GM23338 (cell line): Measurements from ENCODE around the gene METTL4. TPM values are rescaled to one million over a fixed set of nuclear protein-coding genes. Genes with fewer than 3 reads are reported as not detected.

ENCODE experiments used
- ATAC-seq: fragments of 200-7000 bp; cut with Tn5 transposase; 3 replicates; pipeline ENCODE4 v1.9.1; 2020
- DNase-seq: peaks from one replicate; pipeline ENCODE4 v3.0.0-alpha.2; 2015; ENCODE audit warnings: low spot score
- H2AFZ ChIP-seq: fragments of 200-600 bp; sonication (generic); 2 replicates; pipeline ENCODE4 v1.8.0; 2016; ENCODE audit warnings: antibody characterized with exemption, mild to moderate bottlenecking, moderate library complexity
- H3F3A ChIP-seq: fragments of 200-600 bp; sonication (generic); replicated peaks from 2 replicates; pipeline ENCODE4 v1.8.0; 2017; ENCODE audit warnings: antibody characterized with exemption, mixed run types, low read depth
- H3K27ac ChIP-seq: fragments of 200-600 bp; sonication (generic); 2 replicates; pipeline ENCODE4 v1.6.1; 2016; ENCODE audit warnings: low read depth
- H3K27me3 ChIP-seq: fragments of 200-600 bp; sonication (generic); 2 replicates; pipeline ENCODE4 v1.8.0; 2016; ENCODE audit warnings: mild to moderate bottlenecking, mixed run types, moderate library complexity; ENCODE audit not compliant: insufficient read depth
- H3K36me3 ChIP-seq: fragments of 200-600 bp; sonication (generic); 2 replicates; pipeline ENCODE4 v1.8.0; 2016; ENCODE audit warnings: mild to moderate bottlenecking; ENCODE audit not compliant: insufficient read depth
- H3K4me1 ChIP-seq: fragments of 200-600 bp; sonication (generic); 2 replicates; pipeline ENCODE4 v1.8.0; 2016; ENCODE audit warnings: mild to moderate bottlenecking, moderate library complexity; ENCODE audit not compliant: insufficient read depth
- H3K4me2 ChIP-seq: fragments of 200-600 bp; sonication (generic); 2 replicates; pipeline ENCODE4 v1.7.1; 2017; ENCODE audit warnings: mixed run types
- H3K4me3 ChIP-seq: fragments of 200-600 bp; sonication (generic); 2 replicates; pipeline ENCODE4 v1.6.1; 2016; ENCODE audit warnings: mixed run types
- H3K79me2 ChIP-seq: fragments of 200-600 bp; sonication (generic); replicated peaks from 2 replicates; pipeline ENCODE4 v1.8.0; 2017; ENCODE audit warnings: mild to moderate bottlenecking; ENCODE audit not compliant: insufficient read depth
- H3K9me2 ChIP-seq: fragments of 200-600 bp; sonication (generic); 2 replicates; pipeline ENCODE4 v1.8.0; 2017; ENCODE audit not compliant: insufficient read depth
- H4K20me1 ChIP-seq: fragments of 200-600 bp; sonication (generic); replicated peaks from 2 replicates; pipeline ENCODE4 v1.8.0; 2017; ENCODE audit warnings: mild to moderate bottlenecking; ENCODE audit not compliant: insufficient read depth
- H3K27ac Mint-ChIP-seq: 2 replicates; pipeline ENCODE4 v1.8.0; 2020; ENCODE audit warnings: inconsistent platforms, mild to moderate bottlenecking, moderate library complexity, mixed read lengths
- H3K27me3 Mint-ChIP-seq: 3 replicates; pipeline ENCODE4 v1.8.0; 2022; ENCODE audit warnings: low read depth, mild to moderate bottlenecking, moderate library complexity, mixed read lengths, inconsistent platforms; ENCODE audit not compliant: insufficient read depth, poor library complexity
- H3K36me3 Mint-ChIP-seq: 3 replicates; pipeline ENCODE4 v1.8.0; 2021; ENCODE audit warnings: low read depth, mild to moderate bottlenecking, inconsistent platforms, moderate library complexity, mixed read lengths
- H3K4me1 Mint-ChIP-seq: 3 replicates; pipeline ENCODE4 v1.8.0; 2020; ENCODE audit warnings: mild to moderate bottlenecking, inconsistent platforms, mixed read lengths
- H3K4me3 Mint-ChIP-seq: 3 replicates; pipeline ENCODE4 v1.8.0; 2021; ENCODE audit warnings: moderate library complexity, mild to moderate bottlenecking, inconsistent platforms, mixed read lengths
- H3K9me3 Mint-ChIP-seq: 3 replicates; pipeline ENCODE4 v1.8.0; 2020; ENCODE audit warnings: moderate library complexity, mild to moderate bottlenecking, inconsistent platforms, mixed read lengths
- CREB1 ChIP-seq: fragments of 250-450 bp; sonication (Bioruptor Pico); IDR thresholded peaks from 2 replicates; pipeline ENCODE4 v1.5.0; 2020; ENCODE audit warnings: low read depth, mild to moderate bottlenecking, moderate library complexity
- EZH2phosphoT487 ChIP-seq: fragments of 200-600 bp; sonication (generic); IDR thresholded peaks from one replicate; pipeline ENCODE4 v1.8.1; 2018; ENCODE audit warnings: antibody characterized with exemption; ENCODE audit not compliant: unreplicated experiment
- JUNB ChIP-seq: IDR thresholded peaks from one replicate; pipeline ENCODE4 v1.6.1; 2016; ENCODE audit warnings: antibody characterized with exemption; ENCODE audit not compliant: unreplicated experiment
- NANOG ChIP-seq: IDR thresholded peaks from 2 replicates; pipeline ENCODE4 v1.6.1; 2016; ENCODE audit warnings: antibody characterized with exemption, borderline replicate concordance
- POLR2AphosphoS5 ChIP-seq: IDR thresholded peaks from 2 replicates; pipeline ENCODE4 v1.6.1; 2016; ENCODE audit warnings: antibody characterized with exemption, low read depth
- STAT1 ChIP-seq: IDR thresholded peaks from one replicate; pipeline ENCODE4 v1.6.1; 2016; ENCODE audit warnings: antibody characterized with exemption; ENCODE audit not compliant: unreplicated experiment
- ZNF114 ChIP-seq: fragments of 250-450 bp; sonication (Bioruptor Pico); IDR thresholded peaks from 2 replicates; pipeline ENCODE4 v1.5.0; 2020; ENCODE audit warnings: mild to moderate bottlenecking, moderate library complexity
- ZNF331 ChIP-seq: fragments of 250-450 bp; sonication (Bioruptor Pico); IDR thresholded peaks from 2 replicates; pipeline ENCODE4 v1.5.0; 2020; ENCODE audit warnings: low read depth, mild to moderate bottlenecking, moderate library complexity
- polyA plus RNA-seq: library from polyadenylated mRNA; unstranded; fragments of >200 nt; fragmentation: Nextera tagmentation; extraction: Ambion mirVana; gene quantifications from 2 replicates; pipeline ENCODE4 v1.2.1, GENCODE V29; 2016
- total RNA-seq: library from RNA; depleted of rRNA; stranded (reverse); fragments of >200 nt; shearing (Covaris generic); gene quantifications from 2 replicates; pipeline ENCODE4 v1.2.3, GENCODE V29; 2014
- TF ChIP-seq, protein P1 (sequence below): IDR thresholded peaks from one replicate; pipeline ENCODE4 v1.6.1; 2018; ENCODE audit warnings: antibody characterized with exemption; ENCODE audit not compliant: unreplicated experiment
- TF ChIP-seq, protein P2 (sequence below): IDR thresholded peaks from 2 replicates; pipeline ENCODE4 v1.6.1; 2016; ENCODE audit warnings: antibody characterized with exemption
- TF ChIP-seq, protein P3 (sequence below), 2 experiments: fragments of 200-600 bp in 1 of 2; sonication (generic) in 1 of 2; conservative IDR thresholded peaks; 2 replicates each; pipeline versions ENCODE4 v1.5.1 to v1.6.1; 2016 to 2017; ENCODE audit warnings: antibody characterized with exemption in 2 of 2, low read depth in 2 of 2, mild to moderate bottlenecking in 2 of 2, moderate library complexity in 1 of 2

The METTL4 gene
- total and polyA plus RNA-seq, 2 experiments from 2014 or later, result 11.9 to 14.9 TPM

DNA sequence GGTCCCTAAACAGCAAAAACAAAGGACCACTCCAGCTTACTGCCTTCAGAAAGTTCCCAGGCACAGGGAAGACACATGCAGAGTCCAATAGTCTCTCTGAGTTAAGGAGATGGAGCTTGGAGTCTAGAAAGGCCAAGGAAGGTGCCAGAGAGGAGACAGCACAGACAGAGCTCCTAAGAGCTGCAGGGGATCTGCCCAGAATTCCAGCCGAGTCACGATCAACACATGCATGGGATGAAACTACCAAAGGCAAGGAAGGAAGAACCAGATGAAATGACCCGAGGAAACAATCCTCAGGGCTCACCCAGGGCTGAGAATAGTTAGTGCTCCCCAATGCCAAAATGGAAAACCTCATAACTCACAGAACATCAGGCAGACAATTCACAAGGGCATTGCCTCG lies 15.4 kb downstream of the METTL4 start:
- Mint-ChIP-seq H3K9me3 (no peaks in the 10 kb centered on the region), H3K4me3 (no peak overlapping the region), H3K4me1 (peaks cover 10% of the 10 kb centered on the region), H3K36me3 (peaks cover 8% of the 10 kb centered on the region; the same call in 2 of the 3 replicates), H3K27ac (peak overlapping the region; percentile 50), H3K27me3 (no peaks in the 10 kb centered on the region)
- H3K79me2 ChIP-seq, result no peaks in the 10 kb centered on the region
- H3K27ac ChIP-seq, result no peak overlapping the region
- no peak overlapping the region for H3K4me3 ChIP-seq
- no peaks in the 10 kb centered on the region for H4K20me1 ChIP-seq
- H3K9me2 ChIP-seq, result no peaks in the 10 kb centered on the region
- TF ChIP-seq, protein P1, sequence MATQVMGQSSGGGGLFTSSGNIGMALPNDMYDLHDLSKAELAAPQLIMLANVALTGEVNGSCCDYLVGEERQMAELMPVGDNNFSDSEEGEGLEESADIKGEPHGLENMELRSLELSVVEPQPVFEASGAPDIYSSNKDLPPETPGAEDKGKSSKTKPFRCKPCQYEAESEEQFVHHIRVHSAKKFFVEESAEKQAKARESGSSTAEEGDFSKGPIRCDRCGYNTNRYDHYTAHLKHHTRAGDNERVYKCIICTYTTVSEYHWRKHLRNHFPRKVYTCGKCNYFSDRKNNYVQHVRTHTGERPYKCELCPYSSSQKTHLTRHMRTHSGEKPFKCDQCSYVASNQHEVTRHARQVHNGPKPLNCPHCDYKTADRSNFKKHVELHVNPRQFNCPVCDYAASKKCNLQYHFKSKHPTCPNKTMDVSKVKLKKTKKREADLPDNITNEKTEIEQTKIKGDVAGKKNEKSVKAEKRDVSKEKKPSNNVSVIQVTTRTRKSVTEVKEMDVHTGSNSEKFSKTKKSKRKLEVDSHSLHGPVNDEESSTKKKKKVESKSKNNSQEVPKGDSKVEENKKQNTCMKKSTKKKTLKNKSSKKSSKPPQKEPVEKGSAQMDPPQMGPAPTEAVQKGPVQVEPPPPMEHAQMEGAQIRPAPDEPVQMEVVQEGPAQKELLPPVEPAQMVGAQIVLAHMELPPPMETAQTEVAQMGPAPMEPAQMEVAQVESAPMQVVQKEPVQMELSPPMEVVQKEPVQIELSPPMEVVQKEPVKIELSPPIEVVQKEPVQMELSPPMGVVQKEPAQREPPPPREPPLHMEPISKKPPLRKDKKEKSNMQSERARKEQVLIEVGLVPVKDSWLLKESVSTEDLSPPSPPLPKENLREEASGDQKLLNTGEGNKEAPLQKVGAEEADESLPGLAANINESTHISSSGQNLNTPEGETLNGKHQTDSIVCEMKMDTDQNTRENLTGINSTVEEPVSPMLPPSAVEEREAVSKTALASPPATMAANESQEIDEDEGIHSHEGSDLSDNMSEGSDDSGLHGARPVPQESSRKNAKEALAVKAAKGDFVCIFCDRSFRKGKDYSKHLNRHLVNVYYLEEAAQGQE, result no peak
- TF ChIP-seq STAT1 (no peak), CREB1 (CRISPR knock-in tag) (no peak), NANOG (no peak), POLR2AphosphoS5 (no peak), JUNB (no peak), ZNF331 (CRISPR knock-in tag) (no peak), EZH2phosphoT487 (no peak), ZNF114 (CRISPR knock-in tag) (no peak)
- TF ChIP-seq, protein P2, sequence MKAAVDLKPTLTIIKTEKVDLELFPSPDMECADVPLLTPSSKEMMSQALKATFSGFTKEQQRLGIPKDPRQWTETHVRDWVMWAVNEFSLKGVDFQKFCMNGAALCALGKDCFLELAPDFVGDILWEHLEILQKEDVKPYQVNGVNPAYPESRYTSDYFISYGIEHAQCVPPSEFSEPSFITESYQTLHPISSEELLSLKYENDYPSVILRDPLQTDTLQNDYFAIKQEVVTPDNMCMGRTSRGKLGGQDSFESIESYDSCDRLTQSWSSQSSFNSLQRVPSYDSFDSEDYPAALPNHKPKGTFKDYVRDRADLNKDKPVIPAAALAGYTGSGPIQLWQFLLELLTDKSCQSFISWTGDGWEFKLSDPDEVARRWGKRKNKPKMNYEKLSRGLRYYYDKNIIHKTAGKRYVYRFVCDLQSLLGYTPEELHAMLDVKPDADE, result no peak
- TF ChIP-seq, protein P3, sequence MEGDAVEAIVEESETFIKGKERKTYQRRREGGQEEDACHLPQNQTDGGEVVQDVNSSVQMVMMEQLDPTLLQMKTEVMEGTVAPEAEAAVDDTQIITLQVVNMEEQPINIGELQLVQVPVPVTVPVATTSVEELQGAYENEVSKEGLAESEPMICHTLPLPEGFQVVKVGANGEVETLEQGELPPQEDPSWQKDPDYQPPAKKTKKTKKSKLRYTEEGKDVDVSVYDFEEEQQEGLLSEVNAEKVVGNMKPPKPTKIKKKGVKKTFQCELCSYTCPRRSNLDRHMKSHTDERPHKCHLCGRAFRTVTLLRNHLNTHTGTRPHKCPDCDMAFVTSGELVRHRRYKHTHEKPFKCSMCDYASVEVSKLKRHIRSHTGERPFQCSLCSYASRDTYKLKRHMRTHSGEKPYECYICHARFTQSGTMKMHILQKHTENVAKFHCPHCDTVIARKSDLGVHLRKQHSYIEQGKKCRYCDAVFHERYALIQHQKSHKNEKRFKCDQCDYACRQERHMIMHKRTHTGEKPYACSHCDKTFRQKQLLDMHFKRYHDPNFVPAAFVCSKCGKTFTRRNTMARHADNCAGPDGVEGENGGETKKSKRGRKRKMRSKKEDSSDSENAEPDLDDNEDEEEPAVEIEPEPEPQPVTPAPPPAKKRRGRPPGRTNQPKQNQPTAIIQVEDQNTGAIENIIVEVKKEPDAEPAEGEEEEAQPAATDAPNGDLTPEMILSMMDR (conservative IDR thresholded peaks at IDR 0.05; ENCODE audit: low read depth in 2 of 2), result no peak
- DNase-seq, result no peak
- no peaks in the 10 kb centered on the region for H3F3A ChIP-seq
- H3K27me3 ChIP-seq, result no peaks in the 10 kb centered on the region
- H3K36me3 ChIP-seq, result no peaks in the 10 kb centered on the region
- no peaks in the 10 kb centered on the region for H3K4me1 ChIP-seq
- peak; percentile 59 for ATAC-seq
- no peak overlapping the region for H2AFZ ChIP-seq
- H3K4me2 ChIP-seq, result no peak overlapping the region
